ENCODE data around the gene C1orf87. TPM values are rescaled to one million over a fixed set of nuclear protein-coding genes. Genes with fewer than 3 reads are reported as not detected.

C1orf87 gene
- total RNA-seq, 4 donors from 2014 or later, result 0.40 TPM; not detected in 3

- Histone ChIP-seq H3K27ac (no peak overlapping the region), H3K4me3 (no peak overlapping the region), H3K36me3 (no peaks in the 10 kb centered on the region), H3K9me3 (no peaks in the 10 kb centered on the region), H3K27me3 (no peaks in the 10 kb centered on the region), H3K4me1 (no peaks in the 10 kb centered on the region)
- in situ Hi-C loops (cut with MboI; ENCODE audit: low pct_ligation_motif_present in 1 of 4, low pct_unique_long_range_greater_than_20kb in 1 of 4, low sequenced_read_pairs in 3 of 4) (no loop called here), intact Hi-C loops (cut with DNase I; ENCODE audit: low total_unique reads) (no loop called here)
- WGBS, 2 donors (ENCODE audit: low coverage in 1 of 2), result 51 to 56% methylated on average over 2 of the region's 2 CpGs
- DNase-seq, result no peak
- TF ChIP-seq CTCF (IDR thresholded peaks at IDR 0.05) (no peak), EP300 (IDR thresholded peaks at IDR 0.05; ENCODE audit: low read depth) (no peak), POLR2A (IDR thresholded peaks at IDR 0.05) (no peak), POLR2AphosphoS5 (IDR thresholded peaks at IDR 0.05) (no peak)
Observed at GRCh38 chr1:60103186-60103585, 29.6 kb upstream of the C1orf87 start.

- in situ Hi-C loops (cut with MboI; ENCODE audit: low pct_ligation_motif_present in 1 of 4, low pct_unique_long_range_greater_than_20kb in 1 of 4, low sequenced_read_pairs in 3 of 4) (no loop called here), intact Hi-C loops (cut with DNase I; ENCODE audit: low total_unique reads) (no loop called here)
- no peak for DNase-seq
- TF ChIP-seq CTCF (IDR thresholded peaks at IDR 0.05), result no peak
- no peak for TF ChIP-seq POLR2AphosphoS5 (IDR thresholded peaks at IDR 0.05)
- no peak for TF ChIP-seq EP300 (IDR thresholded peaks at IDR 0.05; ENCODE audit: low read depth)
- no peak for TF ChIP-seq POLR2A (IDR thresholded peaks at IDR 0.05)
- H3K9me3 ChIP-seq, result no peaks in the 10 kb centered on the region
- no peak overlapping the region for H3K4me3 ChIP-seq
- no peaks in the 10 kb centered on the region for H3K27me3 ChIP-seq
- no peak overlapping the region for H3K27ac ChIP-seq
- no peaks in the 10 kb centered on the region for H3K36me3 ChIP-seq
- WGBS, 2 donors (ENCODE audit: low coverage in 1 of 2), result 56 to 100% methylated on average over 1 to 3 of the region's 3 CpGs
- no peaks in the 10 kb centered on the region for H3K4me1 ChIP-seq
Observed at GRCh38 chr1:60102267-60103061, 28.9 kb upstream of the C1orf87 start.

GRCh38 chr1:60101516-60101915, 27.9 kb upstream of the C1orf87 start:
- H3K4me3 ChIP-seq, result no peak overlapping the region
- H3K27me3 ChIP-seq, result no peaks in the 10 kb centered on the region
- no peak for DNase-seq
- H3K27ac ChIP-seq, result no peak overlapping the region
- WGBS, 2 donors (ENCODE audit: low coverage in 1 of 2), result 67 to 82% methylated on average over 1 to 2 of the region's 2 CpGs
- in situ Hi-C loops (cut with MboI; ENCODE audit: low pct_ligation_motif_present in 1 of 4, low pct_unique_long_range_greater_than_20kb in 1 of 4, low sequenced_read_pairs in 3 of 4) (no loop called here), intact Hi-C loops (cut with DNase I; ENCODE audit: low total_unique reads) (no loop called here)
- no peak for TF ChIP-seq POLR2A (IDR thresholded peaks at IDR 0.05)
- TF ChIP-seq EP300 (IDR thresholded peaks at IDR 0.05; ENCODE audit: low read depth), result no peak
- no peak for TF ChIP-seq CTCF (IDR thresholded peaks at IDR 0.05)
- no peak for TF ChIP-seq POLR2AphosphoS5 (IDR thresholded peaks at IDR 0.05)
- H3K4me1 ChIP-seq, result no peaks in the 10 kb centered on the region
- no peaks in the 10 kb centered on the region for H3K36me3 ChIP-seq
- H3K9me3 ChIP-seq, result no peaks in the 10 kb centered on the region

DNA sequence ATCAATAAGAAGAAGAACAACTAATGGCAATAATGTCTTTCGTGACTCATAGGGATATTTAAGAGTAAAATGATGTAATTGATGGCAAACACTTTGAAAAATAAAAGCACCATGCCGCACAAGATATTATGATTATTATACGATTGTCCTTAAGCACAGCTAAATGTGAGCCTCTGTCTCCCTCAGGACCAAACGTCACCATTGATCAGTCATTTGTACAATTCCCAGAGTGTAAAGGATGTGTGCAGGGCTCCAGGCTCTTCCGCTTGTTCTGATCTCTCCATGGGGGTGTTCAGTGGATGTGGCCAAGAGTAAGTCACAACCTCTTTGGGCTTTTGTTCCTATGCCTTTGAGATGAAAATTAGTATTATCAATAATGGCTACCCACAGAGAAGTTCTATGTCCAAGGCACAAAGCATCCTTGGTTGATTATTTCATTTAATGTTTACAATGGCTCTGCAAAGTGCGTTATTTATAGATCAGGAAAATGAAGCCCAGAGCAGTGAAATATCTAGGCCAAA, 17.7 kb upstream of the C1orf87 start:
- Histone ChIP-seq H3K36me3 (no peaks in the 10 kb centered on the region), H3K4me1 (no peaks in the 10 kb centered on the region), H3K9me3 (no peaks in the 10 kb centered on the region), H3K27me3 (no peaks in the 10 kb centered on the region), H3K27ac (no peak overlapping the region), H3K4me3 (no peak overlapping the region)
- DNase-seq, result no peak
- TF ChIP-seq POLR2AphosphoS5 (IDR thresholded peaks at IDR 0.05), result no peak
- no peak for TF ChIP-seq POLR2A (IDR thresholded peaks at IDR 0.05)
- no peak for TF ChIP-seq EP300 (IDR thresholded peaks at IDR 0.05; ENCODE audit: low read depth)
- TF ChIP-seq CTCF (IDR thresholded peaks at IDR 0.05), result no peak
- intact Hi-C loops (cut with DNase I; ENCODE audit: low total_unique reads) (no loop called here), in situ Hi-C loops (cut with MboI; ENCODE audit: low pct_ligation_motif_present in 1 of 4, low pct_unique_long_range_greater_than_20kb in 1 of 4, low sequenced_read_pairs in 3 of 4) (no loop called here)
- 80 to 84% methylated on average over 5 to 6 of the region's 6 CpGs for WGBS, 2 donors (ENCODE audit: low coverage in 1 of 2)

Data from transverse colon (tissue), 4 donors.